SIG-M5 (cell line): Measurements from ENCODE around the gene OFD1.

Experiments
- DNase-seq: peaks from one replicate; lab custom pipeline; 2025; lab: John Stamatoyannopoulos, UW

The OFD1 gene

DNA sequence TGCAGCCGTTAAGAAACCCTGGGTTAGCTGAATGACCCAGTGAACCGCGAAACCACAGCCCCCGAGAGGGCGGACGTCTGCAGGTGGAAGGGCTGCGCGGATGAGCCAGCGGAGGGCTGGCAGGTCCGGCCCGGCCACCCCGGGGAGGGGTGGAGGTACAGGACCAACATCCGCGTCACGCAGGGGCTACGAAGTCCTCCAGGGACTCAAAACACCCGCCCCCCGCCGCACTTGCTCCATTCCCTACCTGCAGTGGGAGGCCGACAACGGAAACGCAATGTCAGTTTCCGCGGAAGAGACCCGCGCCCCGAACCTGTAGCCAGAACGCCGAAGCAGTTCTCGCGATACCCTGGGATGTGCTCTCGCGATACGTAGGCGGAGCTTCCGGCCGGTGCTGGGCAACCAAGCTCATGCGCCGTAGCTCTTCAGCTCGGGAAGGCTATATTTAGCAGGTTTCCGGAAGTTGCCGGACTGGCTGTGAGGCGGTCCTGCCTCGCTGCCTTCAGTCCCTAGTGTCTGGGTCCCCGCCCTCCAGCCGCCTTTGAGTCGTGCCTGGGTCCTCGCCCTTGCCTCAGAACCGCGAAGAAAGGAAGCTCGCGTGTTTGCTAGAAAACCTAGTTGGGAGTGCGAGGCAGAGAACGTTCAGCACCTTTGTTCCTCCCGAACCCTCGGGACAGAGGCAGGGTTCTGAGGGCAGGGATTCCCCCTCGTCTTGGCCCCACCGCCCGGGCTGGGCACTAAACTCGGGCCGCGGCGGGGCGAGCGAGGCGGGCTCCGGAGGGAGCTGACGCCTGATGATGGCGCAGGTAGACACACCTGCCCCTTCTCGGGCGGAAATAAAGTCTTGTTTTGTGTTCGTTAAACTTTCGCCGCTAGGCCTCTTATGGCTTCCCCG, at the start of gene OFD1, which contains the start of gene TRAPPC2:
TSS of gene OFD1 (plus strand) at position 471 of the 895 bp plus-strand sequence. CDS start at position 795, 324 bp downstream.
TSS of gene TRAPPC2 (minus strand) at position 343 of the 895 bp plus-strand sequence. CDS start 14,657 bp downstream, outside the sequence.
- DNase-seq, result peak; percentile 83

- no peak for DNase-seq
Observed at GRCh38 chrX:13685126-13685763, 49.3 kb upstream of the OFD1 start.

DNA sequence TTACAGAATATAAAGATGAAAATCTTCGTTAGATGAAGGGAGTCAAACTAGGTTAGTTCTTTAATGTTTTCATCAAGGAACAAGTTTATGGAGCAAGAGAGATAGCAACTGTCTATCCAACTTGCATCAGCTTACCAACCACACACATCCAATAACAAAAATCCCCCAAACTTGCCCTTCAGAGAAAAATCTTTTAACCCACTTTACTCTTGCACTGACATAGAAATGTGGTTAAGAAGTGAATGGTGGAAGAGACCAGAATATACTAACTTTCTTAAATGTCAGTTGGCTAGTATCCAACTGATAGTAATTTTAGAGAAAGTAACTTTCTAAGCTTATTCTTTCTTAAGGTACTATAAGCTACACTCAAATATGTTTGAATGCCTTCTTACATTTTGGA, 47.3 kb upstream of the OFD1 start:
- no peak for DNase-seq

- DNase-seq, result no peak
Observed at GRCh38 chrX:13688384-13688957, 46.1 kb upstream of the OFD1 start.

DNA sequence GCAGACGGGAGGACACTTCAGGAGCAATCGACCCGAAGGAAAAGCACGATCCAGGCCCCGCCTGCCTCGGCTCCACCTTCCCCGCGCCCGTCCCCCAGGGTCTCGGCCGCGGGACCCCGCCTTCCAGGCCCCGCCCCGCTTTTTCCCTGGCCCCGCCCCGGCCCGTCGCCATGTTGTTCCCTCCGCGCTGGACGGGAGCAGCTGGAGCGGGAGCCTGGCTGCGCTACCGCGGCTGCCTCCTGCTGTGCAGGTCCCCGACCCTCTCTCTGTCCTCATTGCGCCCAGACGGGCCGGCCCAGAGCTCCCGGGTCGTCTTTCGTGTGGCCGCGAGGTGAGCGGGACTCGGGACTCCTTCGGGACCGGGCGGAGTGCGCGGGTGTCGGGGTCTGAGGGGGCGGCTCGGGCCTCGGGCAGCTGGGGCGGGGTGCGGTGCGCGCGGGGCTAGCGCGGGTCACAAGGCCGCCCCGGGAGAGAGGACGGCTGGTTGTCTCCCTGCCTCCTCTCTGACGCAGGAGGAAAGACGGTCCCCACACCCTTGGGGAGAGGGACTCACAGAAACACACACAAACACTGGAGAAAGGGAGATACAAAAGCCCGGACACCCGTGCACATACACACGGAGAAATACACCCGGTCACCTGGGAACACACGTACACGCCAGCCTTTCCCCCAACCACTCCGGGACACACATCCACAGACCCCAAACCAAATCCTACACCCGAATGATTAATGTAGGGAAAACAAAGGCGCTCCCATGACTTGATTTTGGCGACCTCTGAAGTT, 45.4 kb upstream of the OFD1 start, which contains the start of gene RAB9A:
TSS of gene RAB9A (plus strand) at position 171 of the 783 bp plus-strand sequence. CDS start 19,619 bp downstream, outside the sequence.
- DNase-seq, result no peak

- DNase-seq, result no peak
Observed at GRCh38 chrX:13689741-13690211, 44.8 kb upstream of the OFD1 start.

DNA sequence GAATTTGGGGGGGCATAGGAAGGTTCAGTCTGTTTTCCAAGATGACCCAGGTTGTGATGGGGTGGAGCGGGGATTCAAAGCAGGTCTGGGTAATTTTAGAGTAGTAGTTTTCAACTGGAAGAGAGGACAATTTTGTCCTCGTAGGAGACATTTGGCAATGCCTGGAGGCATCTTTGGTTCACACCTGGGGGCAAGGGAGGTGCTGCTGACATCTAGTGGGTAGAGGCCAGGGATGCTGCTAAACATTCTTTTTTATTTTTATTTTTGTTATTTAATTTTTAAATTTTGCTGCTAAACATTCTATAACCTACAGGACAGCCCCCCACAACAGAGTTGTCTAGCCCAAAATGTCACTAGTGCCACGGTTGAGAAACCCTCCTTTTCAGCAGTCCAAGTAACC, 43.7 kb upstream of the OFD1 start:
- no peak for DNase-seq

DNA sequence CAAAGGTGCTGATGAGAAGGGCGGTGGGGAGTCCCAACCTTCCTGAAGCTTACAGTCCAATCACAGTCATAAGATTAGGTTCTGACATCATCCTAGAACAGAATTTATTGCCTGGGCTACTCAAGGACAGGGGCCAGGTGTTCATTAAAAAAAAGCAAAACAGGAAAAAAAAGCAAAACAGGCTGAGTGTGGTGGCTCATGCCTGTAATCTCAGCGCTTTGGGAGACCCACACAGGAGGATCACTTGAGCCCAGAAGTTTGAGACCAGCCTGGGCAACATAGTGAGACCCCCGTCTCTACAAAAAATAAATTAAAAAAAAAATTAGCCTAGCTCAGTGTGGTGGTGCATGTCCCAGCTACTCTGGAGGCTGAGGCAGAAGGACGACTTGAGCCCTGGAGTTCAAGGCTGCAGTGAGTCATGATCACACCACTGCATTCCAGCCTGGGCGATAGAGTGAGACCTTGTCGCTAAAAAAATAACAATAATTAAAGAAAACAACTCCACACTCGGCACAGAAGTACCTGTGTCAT, 42.6 kb upstream of the OFD1 start:
- DNase-seq, result no peak

DNA sequence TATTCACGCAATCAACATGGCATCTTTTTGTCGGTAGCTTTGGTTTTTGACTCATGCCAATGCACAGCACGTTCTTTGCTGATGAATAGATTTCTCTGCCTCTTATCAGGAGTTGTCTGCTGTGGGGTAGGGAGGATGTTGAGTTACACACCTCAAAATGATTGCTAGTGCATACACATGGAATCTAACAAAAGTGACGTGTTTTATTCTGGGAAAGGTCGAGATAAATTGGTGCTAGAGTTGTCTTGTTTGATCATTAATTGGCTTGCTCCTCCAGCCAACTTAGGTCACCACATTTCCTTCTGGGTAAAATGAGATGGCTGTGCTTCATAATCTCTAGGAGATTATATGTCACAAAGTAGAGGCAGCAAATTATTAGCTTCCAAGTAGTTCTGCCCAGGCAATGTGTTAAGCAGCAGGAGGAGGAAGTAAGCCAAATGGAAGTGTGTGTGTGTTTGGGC, 41.7 kb upstream of the OFD1 start:
- DNase-seq, result no peak

- no peak for DNase-seq
Observed at GRCh38 chrX:13693341-13693961, 41.1 kb upstream of the OFD1 start.

DNA sequence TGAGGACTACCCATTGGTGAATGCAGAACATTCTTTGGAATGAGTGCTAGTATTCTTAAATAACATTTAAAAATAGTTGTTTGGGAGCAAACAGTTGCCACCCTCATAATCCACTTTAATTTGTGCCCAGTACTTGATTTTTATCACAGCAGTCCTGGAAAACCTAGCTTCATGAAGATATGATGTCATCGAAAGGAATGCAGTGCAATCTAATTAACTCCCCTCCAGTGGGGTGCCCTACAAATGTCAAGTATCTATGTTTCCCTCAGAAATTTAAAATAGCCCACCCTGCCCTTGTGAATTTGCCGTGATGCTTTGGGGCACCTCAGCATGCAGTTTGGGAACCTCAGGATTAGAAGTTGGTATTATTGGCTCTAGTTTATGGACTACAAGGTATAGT, 40.2 kb upstream of the OFD1 start:
- no peak for DNase-seq

- DNase-seq, result no peak
Observed at GRCh38 chrX:13694983-13695382, 39.6 kb upstream of the OFD1 start.

DNA sequence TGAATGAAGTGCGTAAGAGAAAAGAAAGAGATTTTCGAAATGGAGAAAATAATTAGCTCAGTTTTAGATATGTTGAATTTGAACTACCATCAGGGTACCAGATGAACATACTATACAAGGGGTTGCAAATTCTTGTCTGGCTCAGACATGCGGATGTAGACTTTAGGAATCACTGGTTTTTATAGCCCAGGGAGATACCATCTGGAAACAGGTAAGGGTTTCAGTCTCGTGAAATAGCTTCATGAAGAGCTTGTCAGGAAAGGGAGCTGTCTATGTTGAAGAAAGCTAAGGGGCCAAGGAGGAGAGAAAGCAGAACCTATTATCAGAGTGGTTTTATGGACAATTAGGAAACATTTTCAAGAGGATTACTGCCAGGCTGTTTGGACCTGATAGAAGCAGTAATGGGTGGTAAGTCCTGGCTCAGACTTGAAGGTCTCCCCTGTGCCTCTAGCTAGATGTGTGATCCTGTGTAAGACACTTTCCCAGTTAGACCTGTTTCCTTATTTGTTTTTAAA, 38.9 kb upstream of the OFD1 start:
- no peak for DNase-seq

DNA sequence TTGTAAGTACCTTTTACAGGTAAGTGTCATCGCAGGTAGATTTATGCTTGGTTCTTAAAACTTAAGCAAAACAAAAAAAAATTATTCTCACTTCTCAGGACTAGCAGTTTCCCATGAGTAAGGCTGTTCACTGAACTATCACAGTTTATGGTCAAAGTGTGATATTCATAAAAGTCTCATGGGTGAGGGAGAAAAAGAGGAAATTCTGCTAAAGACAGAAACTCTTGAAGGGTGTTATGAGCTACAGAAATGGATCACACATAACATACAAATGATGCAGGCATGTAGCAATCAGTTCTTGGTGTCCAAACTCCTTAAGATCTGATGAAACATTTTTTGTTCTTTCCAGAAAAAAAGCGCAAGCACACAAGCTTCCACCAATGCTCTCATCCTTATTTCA, 37.1 kb upstream of the OFD1 start:
- peak; percentile 9 for DNase-seq

- no peak for DNase-seq
Observed at GRCh38 chrX:13697976-13698375, 36.6 kb upstream of the OFD1 start.

DNA sequence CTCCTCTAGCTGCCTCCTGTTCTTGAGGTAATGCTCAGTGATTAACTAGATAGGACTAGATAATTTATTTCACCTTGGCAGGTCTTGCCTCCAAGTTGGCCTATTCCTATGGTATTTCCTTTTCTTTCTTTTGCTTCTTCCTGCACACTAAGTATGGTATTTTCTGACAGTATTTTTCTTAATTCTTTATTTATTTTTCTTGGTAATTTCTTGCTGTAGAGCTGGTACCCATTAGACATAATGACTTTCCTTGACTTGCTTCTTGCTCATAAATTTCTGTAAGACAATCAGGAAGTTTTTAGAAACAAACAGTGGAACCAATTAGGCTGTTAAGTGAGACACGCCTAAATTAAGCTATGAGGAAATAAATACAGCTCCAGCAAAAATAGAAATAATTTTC, 36.1 kb upstream of the OFD1 start:
- no peak for DNase-seq

GRCh38 chrX:13699183-13699826, 35.2 kb upstream of the OFD1 start:
- DNase-seq, result no peak

DNA sequence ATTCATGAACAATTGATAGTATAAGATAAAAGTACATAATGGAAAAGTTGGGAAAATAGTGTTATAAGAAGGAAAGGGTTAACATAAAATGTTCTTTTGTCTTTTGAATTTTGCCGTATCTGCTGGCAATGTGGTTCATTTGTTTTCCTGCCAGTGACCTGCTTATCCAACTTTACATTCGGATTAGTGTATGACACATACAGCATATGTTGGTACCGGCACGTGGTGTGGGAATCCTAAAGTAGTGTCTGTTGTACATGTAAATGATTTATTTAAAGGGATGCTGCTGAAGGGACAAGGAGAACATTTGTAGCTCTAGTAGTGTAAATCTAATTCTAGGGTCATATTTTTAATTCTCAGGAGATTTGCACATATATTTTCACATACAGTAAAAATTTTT, 34.2 kb upstream of the OFD1 start:
- no peak for DNase-seq

GRCh38 chrX:13702111-13702789, 32.3 kb upstream of the OFD1 start:
- DNase-seq, result no peak

- no peak for DNase-seq
Observed at GRCh38 chrX:13703135-13703534, 31.4 kb upstream of the OFD1 start.
